Astrocyte of the spinal cord (primary cell): ENCODE data around the gene UCHL3.

Source experiments
- DNase-seq: peaks from one replicate; pipeline ENCODE4 v3.0.0; 2011; ENCODE audit warnings: low read depth, low spot score
- H3K4me3 ChIP-seq: 2 replicates; pipeline ENCODE4 v1.5.1; 2011; ENCODE audit warnings: low read depth, mild to moderate bottlenecking, low read length, moderate library complexity
- in situ Hi-C: cut with HindIII; loops from 2 replicates; pipeline ENCODE4 v1.10.0; 2017; ENCODE audit warnings: low sequenced_read_pairs
- TF ChIP-seq, protein P1 (sequence below): IDR thresholded peaks from 2 replicates; pipeline ENCODE4 v1.5.1; 2012; ENCODE audit warnings: low read depth, mild to moderate bottlenecking, low read length, inconsistent platforms

The UCHL3 gene

DNA sequence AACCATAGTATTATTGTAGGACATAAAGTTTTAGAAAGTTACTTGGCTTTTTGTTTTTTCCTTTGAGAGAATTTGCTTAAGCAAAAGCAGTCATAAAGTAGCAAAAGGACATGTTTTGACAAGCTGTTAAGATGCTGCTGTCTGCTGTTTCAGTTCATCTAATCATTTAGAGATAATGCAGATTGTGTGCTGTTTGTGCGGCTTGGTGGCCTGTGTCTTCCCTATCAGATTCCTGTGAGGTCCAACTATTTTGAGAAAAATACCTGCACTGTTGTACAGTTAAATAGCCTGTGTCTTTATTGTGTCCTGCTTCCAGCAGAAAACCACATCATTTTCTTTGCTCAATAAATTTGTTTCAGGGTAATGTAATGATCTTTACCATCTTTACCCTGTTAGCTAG, 20.0 kb downstream of the UCHL3 start:
- TF ChIP-seq, protein P1, sequence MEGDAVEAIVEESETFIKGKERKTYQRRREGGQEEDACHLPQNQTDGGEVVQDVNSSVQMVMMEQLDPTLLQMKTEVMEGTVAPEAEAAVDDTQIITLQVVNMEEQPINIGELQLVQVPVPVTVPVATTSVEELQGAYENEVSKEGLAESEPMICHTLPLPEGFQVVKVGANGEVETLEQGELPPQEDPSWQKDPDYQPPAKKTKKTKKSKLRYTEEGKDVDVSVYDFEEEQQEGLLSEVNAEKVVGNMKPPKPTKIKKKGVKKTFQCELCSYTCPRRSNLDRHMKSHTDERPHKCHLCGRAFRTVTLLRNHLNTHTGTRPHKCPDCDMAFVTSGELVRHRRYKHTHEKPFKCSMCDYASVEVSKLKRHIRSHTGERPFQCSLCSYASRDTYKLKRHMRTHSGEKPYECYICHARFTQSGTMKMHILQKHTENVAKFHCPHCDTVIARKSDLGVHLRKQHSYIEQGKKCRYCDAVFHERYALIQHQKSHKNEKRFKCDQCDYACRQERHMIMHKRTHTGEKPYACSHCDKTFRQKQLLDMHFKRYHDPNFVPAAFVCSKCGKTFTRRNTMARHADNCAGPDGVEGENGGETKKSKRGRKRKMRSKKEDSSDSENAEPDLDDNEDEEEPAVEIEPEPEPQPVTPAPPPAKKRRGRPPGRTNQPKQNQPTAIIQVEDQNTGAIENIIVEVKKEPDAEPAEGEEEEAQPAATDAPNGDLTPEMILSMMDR: no peak
- H3K4me3 ChIP-seq: no peak overlapping the region

GRCh38 chr13:75579529-75579928, 29.9 kb downstream of the UCHL3 start:
- in situ Hi-C loops: no loop called here
- DNase-seq: no peak

More for the DNA sequence above, 20.0 kb downstream of the UCHL3 start:
- DNase-seq: no peak
- in situ Hi-C loops: no loop called here

DNA sequence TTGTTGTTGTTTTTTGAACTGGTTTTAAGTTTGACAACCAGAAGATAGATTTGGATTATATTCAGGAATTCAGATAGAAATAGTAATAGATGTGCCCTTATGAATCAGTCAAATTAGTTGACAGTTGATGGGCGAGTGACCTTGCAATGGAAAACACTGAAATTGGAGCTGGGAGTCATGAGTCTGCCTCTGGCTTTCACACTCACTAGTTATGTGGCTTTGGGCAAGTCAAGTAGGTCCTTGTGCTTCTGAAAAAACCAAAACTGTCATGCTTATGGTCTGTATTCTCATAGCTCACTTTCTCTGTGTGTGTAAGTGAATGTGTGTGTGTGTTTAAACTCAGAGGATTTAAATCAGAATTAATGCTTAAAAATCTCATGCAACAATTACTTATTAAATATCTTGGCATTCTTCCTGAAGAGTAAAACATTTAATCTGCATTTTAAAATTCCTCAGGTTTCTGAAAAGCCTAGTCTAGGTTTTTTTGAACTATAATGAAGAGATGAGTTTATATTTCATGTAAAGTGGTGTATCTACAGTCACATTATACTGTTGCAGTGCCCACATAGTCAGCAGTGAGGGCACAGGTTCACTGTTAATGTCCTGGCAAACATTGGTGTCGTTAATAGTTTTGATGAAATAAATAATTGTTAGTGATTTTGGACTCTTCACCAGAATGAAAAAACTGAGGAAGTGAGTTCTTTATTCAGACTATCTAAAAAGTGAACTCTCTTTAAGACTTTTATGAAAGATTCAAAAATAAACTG, 32.5 kb downstream of the UCHL3 start:
- in situ Hi-C loops: no loop called here
- DNase-seq: no peak
- H3K4me3 ChIP-seq: no peak overlapping the region
- TF ChIP-seq, protein P1: no peak

More at GRCh38 chr13:75579529-75579928, 29.9 kb downstream of the UCHL3 start:
- H3K4me3 ChIP-seq: no peak overlapping the region
- TF ChIP-seq, protein P1: no peak

DNA sequence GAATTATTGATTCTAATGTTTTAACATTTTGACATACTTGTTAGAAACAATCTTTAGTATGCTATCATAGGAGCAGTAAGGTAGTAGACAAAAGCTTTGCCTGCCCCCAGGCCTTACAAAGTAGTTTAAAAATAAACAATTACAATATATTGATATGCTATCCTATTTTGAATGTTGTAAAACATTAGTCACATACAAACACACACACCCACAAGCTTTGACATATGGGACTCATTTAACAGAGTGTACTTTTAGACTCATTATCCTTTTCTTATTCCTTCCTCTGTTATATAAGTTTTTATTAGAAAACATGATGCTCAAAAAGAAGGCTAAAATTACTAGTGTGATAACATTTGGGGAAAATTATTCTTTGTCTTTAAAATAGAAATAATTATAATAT, 33.5 kb downstream of the UCHL3 start:
- in situ Hi-C loops: no loop called here
- no peak overlapping the region for H3K4me3 ChIP-seq
- DNase-seq: no peak
- TF ChIP-seq, protein P1: no peak

- TF ChIP-seq, protein P1: no peak
- H3K4me3 ChIP-seq: no peak overlapping the region
- in situ Hi-C loops: no loop called here
- no peak for DNase-seq
Measured at GRCh38 chr13:75585153-75585552, 35.6 kb downstream of the UCHL3 start.

- no peak overlapping the region for H3K4me3 ChIP-seq
- TF ChIP-seq, protein P1: no peak
- in situ Hi-C loops: no loop called here
- DNase-seq: no peak
Measured at GRCh38 chr13:75587679-75588078, 38.1 kb downstream of the UCHL3 start.
